GM18502 (cell line): Measurements from ENCODE around the gene NWD2.
A peak's percentile ranks its signal among the peaks of the same experiment; 100 is the strongest.

Experiments used
- ATAC-seq: cut with Tn5 transposase; IDR thresholded peaks from one replicate; pipeline ENCODE4 v1.9.1; 2021; ENCODE audit warnings: mild to moderate bottlenecking; ENCODE audit not compliant: unreplicated experiment, poor library complexity

The NWD2 gene

GRCh38 chr4:37434469-37434868, 189.9 kb downstream of the NWD2 start:
- ATAC-seq: no peak

- ATAC-seq: no peak
Measured at GRCh38 chr4:37436546-37436945, 192.0 kb downstream of the NWD2 start.

- no peak for ATAC-seq
Measured at GRCh38 chr4:37437163-37437562, 192.6 kb downstream of the NWD2 start.

- ATAC-seq: no peak
Measured at GRCh38 chr4:37438564-37439279, 194.2 kb downstream of the NWD2 start.

- no peak for ATAC-seq
Measured at GRCh38 chr4:37439809-37440474, 195.4 kb downstream of the NWD2 start.

GRCh38 chr4:37440501-37440900, 196.0 kb downstream of the NWD2 start:
- no peak for ATAC-seq

- ATAC-seq: no peak
Measured at GRCh38 chr4:37441231-37442061, 196.9 kb downstream of the NWD2 start.

GRCh38 chr4:37442062-37442323, 197.4 kb downstream of the NWD2 start:
- ATAC-seq: no peak

GRCh38 chr4:37443137-37443536, 198.6 kb downstream of the NWD2 start:
- ATAC-seq: no peak

GRCh38 chr4:37445023-37445422, 200.5 kb downstream of the NWD2 start:
- no peak for ATAC-seq

GRCh38 chr4:37446016-37446415, 201.5 kb downstream of the NWD2 start:
- ATAC-seq: no peak

GRCh38 chr4:37447886-37448285, 203.3 kb downstream of the NWD2 start:
- no peak for ATAC-seq

GRCh38 chr4:37450309-37450708, 205.8 kb downstream of the NWD2 start:
- no peak for ATAC-seq

GRCh38 chr4:37450911-37451310, 206.4 kb downstream of the NWD2 start:
- no peak for ATAC-seq

- ATAC-seq: no peak
Measured at GRCh38 chr4:37451656-37452055, 207.1 kb downstream of the NWD2 start.

GRCh38 chr4:37452952-37453280, 208.4 kb downstream of the NWD2 start:
- ATAC-seq: peak; percentile 69

- peak; percentile 86 for ATAC-seq
Measured at GRCh38 chr4:37453281-37453998, 208.9 kb downstream of the NWD2 start.

- no peak for ATAC-seq
Measured at GRCh38 chr4:37453999-37454800, 209.7 kb downstream of the NWD2 start.

GRCh38 chr4:37455301-37456131, 211.0 kb downstream of the NWD2 start:
- ATAC-seq: no peak
